Measurements from ENCODE around the gene NRXN3.

Gene NRXN3

GRCh38 chr14:78637489-78637888 lies 467.3 kb downstream of the NRXN3 start:
- no peak for TF ChIP-seq CTCF (IDR thresholded peaks at IDR 0.05; ENCODE audit: low read depth, low read length, missing control alignments)
- DNase-seq (ENCODE audit: low read depth) = no peak
- H3K4me3 ChIP-seq (ENCODE audit: low read depth, low read length) = no peak overlapping the region

- no peak overlapping the region for H3K4me3 ChIP-seq (ENCODE audit: low read depth, low read length)
- DNase-seq (ENCODE audit: low read depth) = no peak
- TF ChIP-seq CTCF (IDR thresholded peaks at IDR 0.05; ENCODE audit: low read depth, low read length, missing control alignments) = no peak
These were observed 467.8 kb downstream of the NRXN3 start for GRCh38 chr14:78637908-78638475.

- TF ChIP-seq CTCF (IDR thresholded peaks at IDR 0.05; ENCODE audit: low read depth, low read length, missing control alignments) = no peak
- no peak for DNase-seq (ENCODE audit: low read depth)
- no peak overlapping the region for H3K4me3 ChIP-seq (ENCODE audit: low read depth, low read length)
These were observed 468.8 kb downstream of the NRXN3 start for GRCh38 chr14:78638926-78639325.

- no peak overlapping the region for H3K4me3 ChIP-seq (ENCODE audit: low read depth, low read length)
- TF ChIP-seq CTCF (IDR thresholded peaks at IDR 0.05; ENCODE audit: low read depth, low read length, missing control alignments) = no peak
- DNase-seq (ENCODE audit: low read depth) = no peak
These were observed 474.8 kb downstream of the NRXN3 start for GRCh38 chr14:78644824-78645559.

- TF ChIP-seq CTCF (IDR thresholded peaks at IDR 0.05; ENCODE audit: low read depth, low read length, missing control alignments) = no peak
- no peak for DNase-seq (ENCODE audit: low read depth)
- no peak overlapping the region for H3K4me3 ChIP-seq (ENCODE audit: low read depth, low read length)
These were observed 482.6 kb downstream of the NRXN3 start for GRCh38 chr14:78652727-78653126.

GRCh38 chr14:78653173-78653572 lies 483.0 kb downstream of the NRXN3 start:
- no peak overlapping the region for H3K4me3 ChIP-seq (ENCODE audit: low read depth, low read length)
- no peak for TF ChIP-seq CTCF (IDR thresholded peaks at IDR 0.05; ENCODE audit: low read depth, low read length, missing control alignments)
- no peak for DNase-seq (ENCODE audit: low read depth)

GRCh38 chr14:78657451-78657850 lies 487.3 kb downstream of the NRXN3 start:
- no peak for DNase-seq (ENCODE audit: low read depth)
- TF ChIP-seq CTCF (IDR thresholded peaks at IDR 0.05; ENCODE audit: low read depth, low read length, missing control alignments) = no peak
- H3K4me3 ChIP-seq (ENCODE audit: low read depth, low read length) = no peak overlapping the region
